ENCODE data around the gene PKD2. TPM values are rescaled to one million over a fixed set of nuclear protein-coding genes. Genes with fewer than 3 reads are reported as not detected.

The PKD2 gene
- polyA plus RNA-seq, 1 of the 3 experiments (the other 2 are of a cell fraction), result 44.6 TPM

GRCh38 chr4:88040707-88041106 lies 33.3 kb downstream of the PKD2 start:
- WGBS (ENCODE audit: low lambda C conversion rate), result 80% methylated on average over 3 of the region's 3 CpGs
- no peaks in the 10 kb centered on the region for H3K9me2 ChIP-seq
- H3F3A ChIP-seq (replicated peaks; ENCODE audit: insufficient read depth), result no peaks in the 10 kb centered on the region
- H3K4me1 ChIP-seq (ENCODE audit: control insufficient read depth in 1 of 2, insufficient read depth in 2 of 2, low read depth in 1 of 2, low read length in 1 of 2), result no peaks in the 10 kb centered on the region
- CTCF ChIA-PET, result interaction anchor here (1.1 kb wide), 1 partner anchor 171 kb away, joined by 5 read pairs; no protein-coding TSS in a partner anchor
- H3K4me3 ChIP-seq (ENCODE audit: low read depth in 2 of 2, low read length in 1 of 2), result no peak overlapping the region
- POLR2A ChIA-PET, result interaction anchor here (0.9 kb wide), 1 partner anchor 16 kb away, joined by 3 read pairs; no protein-coding TSS in a partner anchor
- no peaks in the 10 kb centered on the region for H3K79me2 ChIP-seq (ENCODE audit: insufficient read depth)
- H3K36me3 ChIP-seq (replicated peaks in 1 of 2; ENCODE audit: control insufficient read depth in 1 of 2, insufficient read depth in 2 of 2, low read length in 1 of 2), result peaks cover 80 to 94% of the 10 kb centered on the region in 2 experiments
- no peaks in the 10 kb centered on the region for H3K9me3 ChIP-seq
- 0 out of 4 replicates have a peak overlapping the region, but pooled peaks of 1 of the 2 experiments have one; percentile 3 for H3K27ac ChIP-seq (ENCODE audit: low read depth in 2 of 2, low read length in 1 of 2)
- TF ChIP-seq FOSL2 (IDR thresholded peaks at IDR 0.05; ENCODE audit: borderline replicate concordance, low read depth), result no peak
- 0 out of 2 replicates have a peak, but pooled peaks have one; percentile 8 for TF ChIP-seq JUND (IDR thresholded peaks at IDR 0.05)
- H3K4me2 ChIP-seq, result no peak overlapping the region
- no peaks in the 10 kb centered on the region for H3K27me3 ChIP-seq (ENCODE audit: insufficient read depth)
- DNase-seq, result no peak
- no peak overlapping the region for H3K9ac ChIP-seq
- no peaks in the 10 kb centered on the region for H4K20me1 ChIP-seq (ENCODE audit: insufficient read depth)
- H2AFZ ChIP-seq (ENCODE audit: low read depth), result no peak overlapping the region

- CTCF ChIA-PET, result interaction anchor here (1.3 to 1.4 kb wide), 2 partner anchors 9 to 170 kb away, joined by 4 to 6 read pairs; no protein-coding TSS in a partner anchor
- Histone ChIP-seq H3F3A (replicated peaks; ENCODE audit: insufficient read depth) (peaks cover 3% of the 10 kb centered on the region), H3K9me3 (no peaks in the 10 kb centered on the region), H3K27ac (ENCODE audit: low read depth in 2 of 2, low read length in 1 of 2) (no peak overlapping the region), H3K27me3 (ENCODE audit: insufficient read depth) (no peaks in the 10 kb centered on the region), H3K4me1 (ENCODE audit: control insufficient read depth in 1 of 2, insufficient read depth in 2 of 2, low read depth in 1 of 2, low read length in 1 of 2) (no peaks in the 10 kb centered on the region), H3K9ac (no peak overlapping the region), H3K36me3 (replicated peaks in 1 of 2; ENCODE audit: control insufficient read depth in 1 of 2, insufficient read depth in 2 of 2, low read length in 1 of 2) (peaks cover 82 to 89% of the 10 kb centered on the region in 2 experiments), H2AFZ (ENCODE audit: low read depth) (no peak overlapping the region), H3K4me3 (ENCODE audit: low read depth in 2 of 2, low read length in 1 of 2) (no peak overlapping the region), H4K20me1 (ENCODE audit: insufficient read depth) (no peaks in the 10 kb centered on the region), H3K9me2 (no peaks in the 10 kb centered on the region), H3K79me2 (ENCODE audit: insufficient read depth) (no peaks in the 10 kb centered on the region), H3K4me2 (no peak overlapping the region)
- no peak for DNase-seq
- 100% methylated on average over 2 of the region's 2 CpGs for WGBS (ENCODE audit: low lambda C conversion rate)
- TF ChIP-seq ELF1 (IDR thresholded peaks at IDR 0.05) (no peak), SMC3 (IDR thresholded peaks at IDR 0.05; ENCODE audit: low read depth, low read length) (no peak), FOXM1 (IDR thresholded peaks at IDR 0.05; ENCODE audit: low read depth) (no peak), EZH2phosphoT487 (IDR thresholded peaks at IDR 0.05; ENCODE audit: borderline replicate concordance, low read depth) (no peak), GATA2 (CRISPR knock-in tag; IDR thresholded peaks at IDR 0.05) (no peak), RXRA (IDR thresholded peaks at IDR 0.05; ENCODE audit: borderline replicate concordance, low read depth) (no peak), CTCF (IDR thresholded peaks at IDR 0.05) (no peak), GABPA (IDR thresholded peaks at IDR 0.05; ENCODE audit: low read depth) (no peak), CHD2 (IDR thresholded peaks at IDR 0.05; ENCODE audit: low read length, partially characterized antibody) (no peak), USF2 (IDR thresholded peaks at IDR 0.05; ENCODE audit: borderline replicate concordance, low read depth, low read length) (no peak), NFIC (IDR thresholded peaks at IDR 0.05; ENCODE audit: borderline replicate concordance) (no peak), SIN3A (IDR thresholded peaks at IDR 0.05; ENCODE audit: borderline replicate concordance, low read depth, low read length) (no peak), MEF2A (IDR thresholded peaks at IDR 0.05; ENCODE audit: borderline replicate concordance, low read depth) (no peak), MAX (IDR thresholded peaks at IDR 0.05; ENCODE audit: low read depth) (no peak), NRF1 (IDR thresholded peaks at IDR 0.05; ENCODE audit: low read depth, low read length) (no peak), FOSL2 (IDR thresholded peaks at IDR 0.05; ENCODE audit: borderline replicate concordance, low read depth) (no peak), TAF1 (IDR thresholded peaks at IDR 0.05; ENCODE audit: borderline replicate concordance, low read depth, low read length) (no peak), TCF12 (IDR thresholded peaks at IDR 0.05) (no peak), YY1 (IDR thresholded peaks at IDR 0.05; ENCODE audit: low read depth) (no peak)
- POLR2A ChIA-PET, result interaction anchor here (0.9 kb wide), 1 partner anchor 15 kb away, joined by 3 read pairs; no protein-coding TSS in a partner anchor
Observed at GRCh38 chr4:88041626-88042025, 34.2 kb downstream of the PKD2 start.

Data from SK-N-SH (cell line).